ENCODE data around the gene C11orf91. TPM values are rescaled to one million over a fixed set of nuclear protein-coding genes. Genes with fewer than 3 reads are reported as not detected.
"Not testable (repeated sequence)": the region's sequence is repeated elsewhere in the genome, so short reads cannot be mapped to it uniquely, and the experiment has no call there.

The C11orf91 gene
- total RNA-seq, 1 donor from 2014 or later: not detected

- DNase-seq: no peak
- Histone ChIP-seq H3K4me3 (no peak overlapping the region), H3K27ac (no peak overlapping the region), H3K4me1 (no peaks in the 10 kb centered on the region), H3K9me3 (no peaks in the 10 kb centered on the region), H3K27me3 (ENCODE audit: low read depth) (peaks cover 5% of the 10 kb centered on the region), H3K36me3 (no peaks in the 10 kb centered on the region)
- intact Hi-C loops (cut with DNase I): no loop called here
- no peak for ATAC-seq
- TF ChIP-seq, protein P1, sequence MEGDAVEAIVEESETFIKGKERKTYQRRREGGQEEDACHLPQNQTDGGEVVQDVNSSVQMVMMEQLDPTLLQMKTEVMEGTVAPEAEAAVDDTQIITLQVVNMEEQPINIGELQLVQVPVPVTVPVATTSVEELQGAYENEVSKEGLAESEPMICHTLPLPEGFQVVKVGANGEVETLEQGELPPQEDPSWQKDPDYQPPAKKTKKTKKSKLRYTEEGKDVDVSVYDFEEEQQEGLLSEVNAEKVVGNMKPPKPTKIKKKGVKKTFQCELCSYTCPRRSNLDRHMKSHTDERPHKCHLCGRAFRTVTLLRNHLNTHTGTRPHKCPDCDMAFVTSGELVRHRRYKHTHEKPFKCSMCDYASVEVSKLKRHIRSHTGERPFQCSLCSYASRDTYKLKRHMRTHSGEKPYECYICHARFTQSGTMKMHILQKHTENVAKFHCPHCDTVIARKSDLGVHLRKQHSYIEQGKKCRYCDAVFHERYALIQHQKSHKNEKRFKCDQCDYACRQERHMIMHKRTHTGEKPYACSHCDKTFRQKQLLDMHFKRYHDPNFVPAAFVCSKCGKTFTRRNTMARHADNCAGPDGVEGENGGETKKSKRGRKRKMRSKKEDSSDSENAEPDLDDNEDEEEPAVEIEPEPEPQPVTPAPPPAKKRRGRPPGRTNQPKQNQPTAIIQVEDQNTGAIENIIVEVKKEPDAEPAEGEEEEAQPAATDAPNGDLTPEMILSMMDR (IDR thresholded peaks at IDR 0.05): no peak
These were observed 18.2 kb downstream of the C11orf91 start for GRCh38 chr11:33682446-33682845.

- Histone ChIP-seq H3K4me1 (no peaks in the 10 kb centered on the region), H3K9me3 (no peaks in the 10 kb centered on the region), H3K4me3 (no peak overlapping the region), H3K27me3 (ENCODE audit: low read depth) (peaks cover 5% of the 10 kb centered on the region), H3K27ac (no peak overlapping the region), H3K36me3 (no peaks in the 10 kb centered on the region)
- no peak for DNase-seq
- intact Hi-C loops (cut with DNase I): no loop called here
- no peak for ATAC-seq
- TF ChIP-seq, protein P1 (IDR thresholded peaks at IDR 0.05): no peak
These were observed 18.6 kb downstream of the C11orf91 start for GRCh38 chr11:33682019-33682418.

DNA sequence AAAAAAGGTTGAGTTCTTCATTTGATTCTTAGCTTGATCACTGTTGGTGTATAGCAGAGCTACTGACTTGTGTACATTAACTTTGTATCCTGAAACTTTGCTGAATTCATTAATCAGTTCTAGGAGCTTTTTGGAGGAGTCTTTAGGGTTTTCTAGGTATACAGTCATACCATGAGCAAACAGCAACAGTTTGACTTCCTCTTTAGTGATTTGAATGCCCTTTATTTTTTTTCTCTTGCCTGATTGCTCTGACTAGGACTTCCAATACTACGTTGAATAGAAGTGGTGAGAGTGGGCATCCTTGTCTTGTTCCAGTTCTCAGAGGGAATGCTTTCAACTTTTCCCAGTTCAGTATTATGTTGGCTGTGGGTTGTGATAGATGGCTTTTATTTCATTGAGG lies 22.0 kb downstream of the C11orf91 start:
- H3K27ac ChIP-seq; H3K27me3 ChIP-seq (ENCODE audit: low read depth); H3K9me3 ChIP-seq; DNase-seq; H3K4me1 ChIP-seq; H3K4me3 ChIP-seq; H3K36me3 ChIP-seq; intact Hi-C loops (cut with DNase I); ATAC-seq: not testable (repeated sequence)

DNA sequence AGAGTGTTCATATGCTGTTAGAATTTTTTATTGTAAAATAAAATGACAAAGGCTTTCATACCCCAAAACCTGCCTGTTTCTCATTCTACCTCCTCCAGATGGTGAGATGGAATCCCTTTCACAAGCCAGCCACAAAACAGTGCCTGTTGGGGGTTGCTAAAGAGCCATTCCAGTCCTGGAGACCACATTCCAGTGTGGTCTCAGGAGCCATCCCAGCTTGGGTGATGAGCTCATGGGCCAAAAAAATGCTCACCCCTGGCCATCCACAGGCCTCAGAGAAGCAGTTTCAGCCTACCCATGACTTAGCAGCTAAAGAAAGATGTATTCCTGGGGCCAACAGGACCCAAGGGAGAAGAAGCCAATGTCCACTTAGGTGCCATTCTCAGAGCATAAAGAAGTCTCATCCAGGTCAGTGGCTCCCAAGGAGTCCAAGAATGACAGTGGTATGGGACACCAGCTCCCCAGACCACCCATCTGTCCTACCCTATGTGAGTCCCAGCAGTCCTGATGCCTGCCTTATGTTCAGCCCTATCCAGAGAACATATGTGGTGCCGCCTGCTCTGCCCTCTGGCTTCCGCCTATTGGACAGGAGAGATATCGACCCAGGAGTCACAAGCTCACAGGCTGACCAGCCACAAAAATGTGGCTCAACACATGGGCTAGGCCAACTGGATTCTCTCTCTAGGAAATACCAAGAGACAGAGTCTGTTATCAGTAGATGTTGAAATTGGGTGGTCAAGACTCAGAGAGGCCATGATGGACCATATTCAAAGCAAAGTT lies 26.4 kb downstream of the C11orf91 start:
- Histone ChIP-seq H3K36me3 (no peaks in the 10 kb centered on the region), H3K27ac (no peak overlapping the region), H3K27me3 (ENCODE audit: low read depth) (no peaks in the 10 kb centered on the region), H3K4me3 (no peak overlapping the region), H3K9me3 (no peaks in the 10 kb centered on the region), H3K4me1 (no peaks in the 10 kb centered on the region)
- TF ChIP-seq, protein P1 (IDR thresholded peaks at IDR 0.05): no peak
- intact Hi-C loops (cut with DNase I): no loop called here
- ATAC-seq: no peak
- DNase-seq: no peak

DNA sequence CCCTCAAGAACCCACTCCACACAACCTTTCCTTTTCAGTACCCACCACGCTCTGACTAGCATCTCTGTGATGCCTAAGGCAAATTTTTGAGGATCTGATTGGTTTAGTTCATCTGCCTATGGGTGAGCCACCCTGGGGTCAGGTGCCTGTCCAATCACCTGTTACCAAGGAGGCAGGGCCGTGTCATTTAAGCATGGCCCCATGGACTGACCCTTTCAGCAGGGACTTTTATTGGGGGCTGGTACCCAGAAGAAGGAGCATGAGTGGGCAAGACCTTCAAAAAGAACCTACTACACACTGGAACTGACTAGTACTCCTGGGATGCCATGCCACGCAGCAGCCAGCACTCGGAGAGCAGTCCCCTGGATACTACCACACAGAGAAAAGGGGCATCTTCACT lies 28.4 kb downstream of the C11orf91 start:
- no peak for ATAC-seq
- Histone ChIP-seq H3K4me1 (no peaks in the 10 kb centered on the region), H3K36me3 (no peaks in the 10 kb centered on the region), H3K4me3 (no peak overlapping the region), H3K9me3 (no peaks in the 10 kb centered on the region), H3K27ac (no peak overlapping the region), H3K27me3 (ENCODE audit: low read depth) (no peaks in the 10 kb centered on the region)
- DNase-seq: no peak
- TF ChIP-seq, protein P1 (IDR thresholded peaks at IDR 0.05): no peak
- intact Hi-C loops (cut with DNase I): no loop called here

GRCh38 chr11:33670250-33671011 lies 30.2 kb downstream of the C11orf91 start:
- no peak overlapping the region for H3K27ac ChIP-seq
- no peaks in the 10 kb centered on the region for H3K27me3 ChIP-seq (ENCODE audit: low read depth)
- DNase-seq (no peak), ATAC-seq (no peak)
- intact Hi-C loops (cut with DNase I): no loop called here
- H3K36me3 ChIP-seq: no peaks in the 10 kb centered on the region
- TF ChIP-seq, protein P1 (IDR thresholded peaks at IDR 0.05): no peak
- H3K9me3 ChIP-seq: no peaks in the 10 kb centered on the region
- no peak overlapping the region for H3K4me3 ChIP-seq
- no peaks in the 10 kb centered on the region for H3K4me1 ChIP-seq
